Measurements from ENCODE around the gene ARHGDIB.

ARHGDIB gene

DNA sequence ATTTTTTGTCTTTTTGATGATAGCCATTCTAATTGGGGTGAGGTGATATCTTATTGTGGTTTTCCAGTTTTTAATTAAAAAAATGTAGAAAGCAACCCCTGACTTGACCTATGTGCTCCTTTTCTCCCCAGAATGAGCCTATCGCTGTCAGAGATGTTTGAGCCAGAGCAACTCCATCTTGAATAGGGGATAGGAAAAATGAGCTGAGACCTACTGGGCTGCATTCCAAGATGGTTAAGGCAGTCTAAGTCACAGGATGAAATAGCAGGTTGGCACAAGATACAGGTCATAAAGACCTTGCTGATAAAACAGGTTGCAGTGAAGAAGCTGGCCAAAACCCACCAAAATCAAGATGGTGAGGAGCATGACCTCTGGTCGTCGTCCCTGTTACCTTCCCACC, 36.9 kb downstream of the ARHGDIB start:
- DNase-seq, result no peak

DNA sequence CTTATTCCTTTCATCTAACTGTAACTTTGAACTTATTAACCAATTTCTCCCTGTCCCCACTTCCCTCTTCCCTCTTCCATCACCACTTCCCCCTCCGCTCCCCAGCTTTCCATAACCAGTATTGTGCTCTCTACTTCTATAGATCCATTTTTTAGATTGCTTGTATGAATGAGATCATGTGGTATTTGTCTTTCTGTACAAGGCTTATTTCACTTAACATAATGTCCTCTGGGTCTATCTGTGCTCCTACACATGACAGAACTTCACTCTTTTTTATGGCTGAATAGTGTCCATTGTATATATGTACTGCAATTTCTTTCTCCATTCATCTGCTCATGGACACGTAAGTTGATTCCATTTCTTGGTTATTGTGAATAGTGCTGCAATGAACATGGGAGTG, 37.5 kb downstream of the ARHGDIB start:
- DNase-seq, result no peak

DNA sequence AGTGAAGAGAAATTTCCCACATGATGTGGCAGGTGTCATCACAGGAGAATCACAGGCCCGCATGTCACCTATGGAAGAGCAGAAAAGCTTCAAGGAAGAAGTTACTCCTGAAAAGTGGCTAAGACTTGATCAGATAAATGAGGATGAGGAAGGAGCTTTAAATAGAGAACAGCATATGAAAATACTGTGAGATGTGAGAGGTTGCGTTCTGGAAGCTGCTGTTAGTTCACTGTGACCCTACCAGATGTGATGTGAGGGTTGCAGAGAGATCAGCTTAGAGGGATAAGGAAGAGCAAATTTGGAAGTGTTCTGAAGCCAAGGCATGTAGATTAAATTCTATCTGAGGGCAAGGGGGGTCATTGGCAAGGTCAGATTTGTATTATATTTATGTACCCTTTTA, 40.2 kb downstream of the ARHGDIB start:
- no peak for DNase-seq

DNA sequence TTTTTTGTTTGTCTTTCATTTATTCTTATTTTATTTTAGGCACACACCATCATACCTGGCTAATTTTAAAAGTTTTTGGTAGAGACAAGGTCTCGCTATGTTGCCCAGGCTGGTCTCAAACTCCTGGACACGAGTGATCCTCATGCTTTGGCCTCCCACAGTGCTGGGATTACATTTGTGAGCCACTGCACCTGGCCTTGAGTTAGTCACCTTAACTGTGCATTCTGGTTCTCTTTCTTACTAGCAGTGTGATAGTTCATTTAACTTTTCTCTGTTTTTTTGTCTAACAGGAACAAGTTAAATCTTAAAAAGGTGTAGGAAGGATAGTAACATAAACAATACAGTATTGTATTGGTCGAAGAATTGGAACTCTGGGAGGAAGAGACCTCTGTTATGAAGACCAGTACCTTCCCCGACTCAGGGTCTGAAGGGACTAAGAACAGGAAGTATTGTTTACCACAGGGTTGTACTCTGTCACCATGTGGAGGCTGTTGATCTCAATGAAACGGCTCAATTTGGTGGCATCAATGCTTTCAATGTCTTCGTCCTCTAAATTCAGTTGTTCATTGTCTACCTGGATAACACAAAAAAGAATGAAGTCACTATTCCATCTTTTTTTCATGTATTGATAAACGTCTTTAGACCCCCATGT, 40.8 kb downstream of the ARHGDIB start:
- no peak for DNase-seq

DNA sequence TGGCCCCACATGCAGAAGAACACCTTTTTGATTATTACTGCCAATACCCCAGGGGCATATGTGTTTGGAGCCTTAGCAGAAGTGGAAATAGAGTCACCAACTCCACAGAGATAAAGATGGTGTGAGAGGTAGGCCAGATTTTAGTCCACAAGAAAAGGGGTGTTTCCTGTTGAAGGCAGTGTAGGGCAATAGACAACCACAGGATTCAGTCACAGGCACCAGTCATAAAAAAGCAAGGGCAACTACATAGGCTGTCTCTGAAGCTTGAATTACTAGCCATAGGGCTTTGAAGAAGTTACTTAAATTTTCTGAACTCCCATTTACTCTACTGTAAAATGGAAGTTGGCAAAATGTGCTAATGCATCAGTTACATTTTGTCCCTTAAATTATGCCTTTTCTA, 41.9 kb downstream of the ARHGDIB start:
- no peak for DNase-seq

DNA sequence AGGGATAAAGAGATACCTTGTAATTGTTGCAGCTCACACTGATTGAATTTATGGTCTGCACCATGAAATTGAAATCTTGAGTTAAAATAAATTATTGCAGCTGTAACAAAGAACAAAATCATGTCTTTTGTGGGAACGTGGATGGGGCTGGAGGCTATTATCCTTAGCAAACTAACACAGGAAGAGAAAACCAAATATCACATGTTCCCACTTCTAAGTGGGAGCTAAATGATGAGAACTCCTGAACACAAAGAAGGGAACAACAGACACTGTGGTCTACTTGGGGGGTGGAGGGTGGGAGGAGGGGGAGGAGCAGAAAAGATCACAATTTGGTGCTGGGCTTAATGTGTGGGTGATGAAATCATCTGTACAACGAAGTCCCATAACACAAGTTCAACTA, 45.7 kb downstream of the ARHGDIB start:
- no peak for DNase-seq

DNA sequence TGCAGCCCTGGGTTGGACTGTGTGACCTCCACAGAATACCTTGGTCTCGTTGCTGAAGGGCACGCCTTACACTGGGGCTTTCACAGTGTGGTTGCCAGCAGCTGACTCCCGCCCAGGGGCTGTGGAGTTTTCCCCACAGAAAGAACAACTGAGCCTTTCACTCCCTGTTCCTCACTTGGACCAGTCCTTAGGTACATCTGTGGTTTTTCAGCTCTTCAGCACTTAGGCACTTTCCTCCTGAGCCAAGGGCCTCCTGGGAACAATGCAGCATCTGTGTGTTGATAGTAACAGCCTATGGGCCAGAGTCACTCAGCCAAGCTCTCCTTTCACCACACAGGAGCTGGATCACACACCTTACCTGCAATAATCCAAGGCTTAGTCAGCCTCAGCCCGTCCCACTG, 48.0 kb downstream of the ARHGDIB start:
- no peak for DNase-seq

DNA sequence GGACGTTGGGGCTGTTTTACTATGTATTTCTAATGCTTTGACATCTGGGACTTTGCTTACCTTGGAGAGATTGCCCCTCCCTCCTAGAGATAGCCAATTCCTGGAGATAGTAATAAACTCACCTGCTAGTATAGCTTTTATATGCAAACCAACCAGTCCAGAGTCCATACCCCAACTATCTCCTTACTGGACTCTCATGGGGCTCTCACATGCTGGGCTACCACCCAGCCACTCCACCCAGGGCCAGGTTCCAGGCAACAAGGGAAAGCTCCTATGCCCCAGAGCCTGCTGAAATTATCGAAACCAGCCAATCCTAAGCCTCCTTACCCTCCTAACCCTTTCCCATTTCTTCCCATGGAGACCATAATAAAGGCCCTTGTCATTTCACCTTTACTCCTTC, 50.3 kb downstream of the ARHGDIB start:
- DNase-seq, result no peak

DNA sequence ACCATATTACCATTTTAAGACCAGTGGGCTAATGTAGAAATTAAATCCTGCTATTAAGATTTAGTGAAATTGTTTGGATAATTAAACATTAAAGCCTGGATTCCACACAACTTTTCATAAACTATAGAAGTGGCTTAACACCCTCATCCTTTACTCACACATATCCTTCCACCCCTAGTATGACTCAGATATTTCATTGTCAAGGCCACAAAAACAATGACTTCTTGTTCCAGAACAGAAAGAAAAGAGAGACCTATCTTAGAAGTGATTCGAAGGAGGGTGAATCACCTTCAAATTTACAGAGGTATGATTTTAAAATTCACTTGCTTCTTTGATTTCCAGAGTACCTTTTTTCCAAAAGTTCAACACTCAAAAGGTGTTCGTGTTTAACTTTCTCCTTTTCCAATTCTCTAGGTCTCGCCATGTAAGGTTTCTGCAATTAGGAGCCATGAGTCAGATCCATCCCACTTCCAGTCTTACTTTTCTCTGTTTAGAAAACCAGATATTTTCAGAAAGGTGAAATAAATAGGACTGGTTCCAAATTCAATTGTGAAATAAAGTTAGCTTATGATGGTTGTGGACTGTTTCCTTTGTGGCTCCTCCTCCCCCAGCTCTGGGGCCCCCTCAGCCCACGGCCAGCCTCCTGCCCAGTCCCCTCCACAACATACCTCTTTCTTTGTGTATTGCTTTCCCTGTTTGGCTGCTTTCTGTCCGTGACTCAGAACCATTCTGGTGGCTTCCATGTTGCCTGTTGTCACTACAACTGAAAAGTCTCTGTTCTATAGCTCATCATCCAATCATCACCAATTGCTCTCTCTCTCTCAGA, 51.1 kb downstream of the ARHGDIB start:
- DNase-seq, result no peak

DNA sequence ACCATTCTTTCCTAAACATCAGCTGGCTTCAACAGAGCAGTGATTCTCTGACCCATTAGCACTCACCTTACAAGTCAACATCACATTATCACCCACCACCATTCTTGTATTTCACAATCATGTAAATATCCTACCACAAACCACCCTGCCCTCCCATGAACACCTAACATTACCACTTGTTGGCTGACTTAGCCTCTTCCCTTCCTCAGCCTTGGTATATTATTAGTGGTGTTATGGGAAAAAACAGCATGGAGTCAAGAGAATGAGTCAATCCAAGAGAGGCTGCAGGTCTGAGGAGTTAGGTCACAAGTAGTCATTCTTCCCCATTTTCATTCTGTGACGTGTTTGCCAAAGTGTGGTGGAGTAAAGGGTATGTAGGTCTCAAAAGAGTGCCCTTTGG, 53.4 kb downstream of the ARHGDIB start:
- DNase-seq, result no peak

DNA sequence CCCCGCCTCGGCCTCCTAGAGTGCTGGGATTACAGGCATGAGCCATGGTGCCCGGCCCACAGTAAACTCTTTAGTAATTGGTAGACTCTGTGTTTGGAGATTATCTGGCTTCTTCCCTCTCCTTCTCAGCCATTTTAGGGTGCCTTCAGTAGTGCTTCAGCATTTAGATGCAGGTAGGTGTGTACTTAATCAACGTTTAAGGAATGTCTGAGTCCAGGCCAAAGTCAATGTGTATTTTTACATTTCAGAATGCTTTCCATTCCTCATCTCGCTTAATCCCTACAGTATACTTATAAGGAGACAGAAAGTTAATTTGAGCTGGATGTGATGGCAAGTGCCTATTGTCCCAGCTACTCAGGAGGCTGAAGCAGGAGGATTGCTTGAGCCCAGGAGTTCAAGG, 55.3 kb downstream of the ARHGDIB start:
- no peak for DNase-seq

DNA sequence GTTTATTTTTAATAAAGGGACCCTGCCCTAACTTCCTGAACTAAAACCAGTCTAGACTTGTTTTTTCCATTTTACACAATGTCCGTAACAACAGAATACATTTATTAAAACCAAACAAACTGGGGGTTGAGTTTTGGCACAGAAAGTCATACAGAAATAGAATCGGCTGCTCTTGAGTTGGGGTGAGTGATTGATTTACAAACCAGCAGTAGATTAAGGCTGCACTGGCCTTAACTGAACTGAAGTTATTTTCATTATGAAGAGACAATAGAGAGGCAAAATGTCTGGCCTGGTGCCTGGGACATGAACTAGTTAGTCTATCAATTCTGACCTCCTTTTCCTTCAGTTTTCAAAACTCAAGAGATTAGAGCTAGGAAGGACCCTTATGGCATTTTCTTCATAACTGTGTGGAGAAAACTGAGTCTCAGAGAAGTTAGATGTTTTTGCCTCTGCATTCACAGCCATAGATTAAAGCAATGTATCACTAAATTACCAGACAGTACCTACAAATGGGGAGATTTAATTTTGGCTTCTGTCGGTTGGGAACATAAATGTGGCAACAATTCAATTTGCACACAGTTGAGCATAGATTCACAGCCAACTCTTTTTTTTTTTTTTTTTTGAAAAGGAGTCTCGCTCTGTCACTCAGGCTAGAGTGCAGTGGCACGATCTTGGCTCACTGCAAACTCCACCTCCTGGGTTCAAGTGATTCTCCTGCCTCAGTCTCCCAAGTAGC, 56.0 kb downstream of the ARHGDIB start:
- DNase-seq, result no peak

DNA sequence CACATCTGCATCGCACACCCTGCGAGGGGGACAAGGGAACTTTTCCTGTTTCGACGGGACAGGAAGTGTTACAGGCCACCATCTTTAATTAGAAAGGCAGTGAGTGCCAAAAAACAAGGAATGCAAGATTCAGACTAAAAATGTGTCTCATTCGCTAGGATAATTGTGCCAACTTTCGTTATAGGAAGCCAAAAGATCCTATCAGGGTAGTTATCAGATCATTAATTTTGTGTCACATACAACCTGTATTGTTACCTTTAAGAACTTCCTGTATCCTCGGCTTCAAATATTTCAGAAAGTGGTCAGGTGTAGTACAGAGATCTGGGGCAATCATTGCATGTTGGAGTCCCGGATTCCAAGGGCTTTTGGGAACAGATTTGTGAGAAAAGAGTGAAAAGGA, 56.5 kb downstream of the ARHGDIB start:
- DNase-seq, result no peak

DNA sequence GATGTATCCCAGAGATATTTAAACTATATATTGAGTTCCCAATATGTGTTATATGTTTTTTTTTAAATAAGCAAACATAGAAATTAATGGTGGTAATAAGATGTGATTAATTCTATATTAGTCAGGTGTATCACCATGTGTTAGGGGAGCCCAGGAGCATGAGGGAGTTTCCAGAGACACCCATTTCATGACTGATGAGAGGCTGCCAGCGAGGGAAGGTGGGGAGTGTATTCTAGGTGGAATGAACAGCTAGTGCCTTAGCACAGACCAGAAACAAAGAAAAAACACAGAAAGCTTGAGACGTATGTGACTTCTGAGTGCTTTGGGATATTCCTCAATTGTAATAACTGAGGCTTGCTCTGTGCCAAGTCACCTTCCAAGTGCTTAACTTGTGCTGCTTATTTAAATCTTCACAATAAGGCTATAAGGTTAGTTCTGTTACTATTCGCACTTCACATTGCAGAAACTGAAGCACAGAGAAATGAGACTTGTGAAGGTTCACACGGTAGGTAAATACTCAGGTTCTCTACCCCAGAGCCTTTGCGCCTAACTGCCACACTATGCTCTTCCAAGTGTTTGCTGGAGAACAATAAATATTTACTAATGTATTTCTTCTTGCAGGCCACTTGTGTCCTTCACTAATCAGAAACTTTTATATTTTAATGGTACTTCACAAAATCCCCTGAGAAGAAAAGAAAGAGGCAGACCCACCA, 57.9 kb downstream of the ARHGDIB start:
- no peak for DNase-seq

DNA sequence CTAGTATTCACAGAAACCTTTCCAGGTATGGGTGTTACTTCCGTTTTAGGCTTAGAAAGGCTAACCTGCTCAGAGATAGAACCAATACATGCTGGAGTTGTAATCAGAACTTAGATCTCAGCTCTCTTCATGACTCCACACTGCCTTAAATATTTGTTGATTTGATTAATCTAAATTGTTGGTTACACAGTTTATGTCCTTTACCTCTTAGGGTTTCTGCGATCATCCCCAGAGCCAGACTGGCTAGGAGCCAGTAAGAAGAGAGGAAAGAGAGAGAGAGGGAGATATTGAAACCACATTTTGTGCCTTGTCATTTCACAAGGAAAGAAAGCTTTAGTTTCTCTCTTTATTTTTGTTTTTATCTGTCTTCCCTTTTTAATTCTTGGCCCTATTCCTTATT, 58.9 kb downstream of the ARHGDIB start:
- DNase-seq, result no peak

DNA sequence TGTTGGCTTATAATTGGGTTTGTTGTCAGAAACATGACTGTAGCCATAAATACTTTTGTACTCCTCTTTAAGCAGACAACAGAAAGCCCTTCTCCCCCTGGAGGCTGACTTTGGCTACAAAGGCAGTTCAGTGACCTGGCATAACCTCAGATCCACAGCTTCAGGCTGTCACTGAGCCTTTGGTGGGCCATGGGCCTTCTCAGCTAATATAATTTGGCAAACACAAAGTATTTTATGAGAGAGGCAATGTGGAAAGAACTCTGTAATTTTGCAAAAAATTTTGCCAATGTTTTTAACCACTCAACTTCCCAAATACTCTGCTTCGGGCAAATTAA, 60.2 kb downstream of the ARHGDIB start:
- no peak for DNase-seq

DNA sequence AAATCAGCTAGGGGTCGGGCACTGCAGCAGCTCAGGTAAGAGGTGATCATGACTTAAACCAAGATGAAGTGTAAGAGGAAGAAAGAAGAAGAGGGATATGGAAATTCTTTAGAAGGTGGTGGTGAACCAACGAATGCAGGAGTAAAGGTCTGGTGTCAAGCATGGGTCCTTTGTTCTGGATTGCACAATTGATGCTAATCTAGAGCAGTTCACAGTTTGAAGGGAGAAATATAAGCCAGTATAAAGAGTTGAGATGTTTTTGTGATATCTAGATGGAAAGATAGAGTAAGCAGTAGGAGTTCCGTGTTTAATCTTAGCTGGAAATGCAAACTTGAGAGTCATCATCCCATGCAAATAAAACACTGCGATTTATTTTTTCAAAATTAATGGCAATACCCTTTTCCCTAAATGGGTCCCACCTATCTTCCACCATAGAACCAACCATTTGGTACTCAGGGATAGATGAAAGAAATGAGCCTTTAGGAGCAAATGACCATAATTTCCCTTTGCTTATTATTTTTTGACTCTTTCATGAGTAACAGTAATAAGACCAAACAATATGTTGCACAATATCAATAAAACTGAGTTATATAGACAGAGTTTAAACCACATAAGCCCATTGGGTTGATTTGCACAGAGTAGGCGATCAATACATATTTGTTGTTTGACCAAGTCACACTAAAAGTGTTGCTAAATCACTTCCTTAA, 60.7 kb downstream of the ARHGDIB start:
- no peak for DNase-seq

DNA sequence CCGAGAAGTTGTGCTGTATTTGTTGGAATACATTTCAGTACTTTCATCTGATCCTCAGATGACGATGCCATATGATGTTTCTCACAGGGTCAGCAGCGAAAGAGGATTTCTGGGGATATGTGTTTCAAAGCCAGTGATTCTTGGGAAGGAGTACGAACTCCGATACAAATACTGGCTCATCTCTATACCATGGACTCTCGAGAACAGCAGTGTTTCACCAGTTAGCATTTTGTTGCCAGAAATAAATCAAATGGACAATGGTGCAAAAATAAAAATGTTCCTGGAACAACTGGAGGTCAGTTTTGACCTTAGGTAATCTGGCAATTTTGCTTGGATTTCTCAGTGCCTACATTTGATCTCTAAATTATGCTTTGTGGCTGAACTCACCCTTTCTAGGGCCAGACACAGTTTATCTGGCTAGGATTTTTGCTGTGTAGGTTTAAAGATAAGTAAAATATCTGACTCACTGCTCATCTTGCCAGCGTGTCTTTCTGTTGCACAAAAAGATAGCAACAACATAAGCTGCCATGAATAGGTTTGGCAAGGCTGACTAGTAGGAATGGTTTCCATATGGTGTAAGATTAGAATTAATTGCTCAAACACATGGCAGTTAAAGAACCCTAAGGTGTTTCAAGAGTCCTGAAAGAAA, 64.8 kb downstream of the ARHGDIB start:
- DNase-seq, result no peak

DNA sequence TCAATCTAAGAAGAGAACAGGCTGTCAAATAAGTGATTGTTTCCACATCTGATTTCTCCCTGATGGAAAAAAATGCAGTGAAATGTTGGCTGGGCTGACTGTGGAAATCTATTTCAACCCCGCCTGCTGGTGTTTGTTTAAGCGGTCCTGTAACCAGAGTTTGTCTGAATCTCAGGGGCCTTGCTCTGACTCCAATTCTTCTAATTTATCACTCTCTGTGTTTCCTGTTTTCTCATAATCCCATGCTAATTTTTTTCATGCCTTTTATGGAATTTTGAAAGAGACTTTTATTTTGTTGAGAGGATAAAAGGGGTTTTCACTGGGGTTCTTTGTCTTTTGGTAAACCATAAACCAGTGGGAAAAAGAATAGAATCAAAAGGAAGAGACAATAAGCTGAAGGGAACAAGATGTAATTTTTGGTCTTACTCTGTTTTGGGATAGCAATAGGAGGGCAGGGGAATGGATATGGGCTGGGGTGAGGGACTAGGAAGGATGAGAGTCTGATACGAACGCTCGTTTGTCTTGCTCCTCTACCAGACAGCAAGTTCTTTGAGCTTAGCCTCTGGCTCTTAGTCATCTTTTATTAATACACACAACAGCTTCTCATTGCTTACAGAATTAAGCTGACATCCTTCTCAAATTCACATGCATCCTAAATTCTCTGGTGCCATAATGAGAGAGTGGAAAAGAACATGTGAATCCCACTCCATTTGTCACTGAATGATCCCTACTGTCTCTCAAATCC, 67.7 kb downstream of the ARHGDIB start:
- no peak for DNase-seq

DNA sequence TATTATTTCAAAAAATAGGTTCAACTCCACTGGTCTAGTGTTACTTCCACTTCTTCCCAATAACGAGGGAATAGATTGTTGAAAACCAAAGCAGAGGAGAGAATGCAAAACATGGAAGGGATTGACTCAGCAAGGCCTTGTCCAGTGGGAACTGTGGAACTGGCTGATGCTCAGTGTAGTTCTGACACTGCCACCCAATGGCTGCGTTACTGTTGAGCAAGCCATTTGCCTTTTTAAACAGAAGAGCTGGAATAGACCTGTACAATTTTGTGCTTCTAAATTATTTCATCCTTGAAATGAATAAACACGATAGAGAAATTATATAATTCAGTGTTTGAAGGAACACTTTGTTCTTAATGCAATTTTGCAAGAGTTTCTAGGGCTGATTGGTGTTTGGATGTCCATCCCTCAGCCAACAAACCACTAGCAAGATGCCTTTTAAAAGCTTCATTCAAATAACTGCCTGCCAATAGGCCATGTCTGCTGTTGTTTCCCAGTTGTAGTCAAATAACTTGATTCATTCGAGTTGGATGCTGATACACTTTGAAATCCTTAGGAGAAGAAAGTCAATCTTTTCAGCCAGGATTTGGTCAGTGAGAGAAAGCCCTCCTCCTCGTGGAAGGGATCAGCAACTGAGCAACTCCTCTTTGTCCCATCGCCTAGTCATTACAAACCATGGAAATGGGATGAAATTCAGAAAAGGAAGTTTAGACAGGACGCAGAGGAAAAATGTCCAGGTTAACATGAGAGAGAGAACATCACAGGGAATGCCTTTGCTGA, 68.5 kb downstream of the ARHGDIB start:
- DNase-seq, result no peak

All from GDM1 (cell line).